Body of pancreas (tissue), 4 donors: ENCODE measurements around the gene PFKFB3. TPM values are rescaled to one million over a fixed set of nuclear protein-coding genes. Genes with fewer than 3 reads are reported as not detected.
"Not testable (repeated sequence)": the region's sequence is repeated elsewhere in the genome, so short reads cannot be mapped to it uniquely, and the experiment has no call there.

Experiments
- ATAC-seq: fragments of 150-250 bp; one replicate; pipeline ENCODE4 v1.9.1; 2016
- DNase-seq, 4 donors: peaks; one replicate each; pipeline ENCODE4 v3.0.0-alpha.2; 2019
- H3K27ac ChIP-seq, 4 donors: fragments of 200-600 bp; sonication (generic); 1 replicate in 3 of 4; 2 replicates in 1 of 4; pipeline versions ENCODE4 v1.5.1 to v1.6.1; 2016 to 2019; ENCODE audit warnings: mild to moderate bottlenecking in 1 of 4, mixed read lengths in 1 of 4, moderate library complexity in 1 of 4
- H3K27me3 ChIP-seq, 2 donors: fragments of 200-600 bp; sonication (generic); one replicate each; pipeline ENCODE4 v1.6.0; 2016; ENCODE audit warnings: mild to moderate bottlenecking in 1 of 2
- H3K36me3 ChIP-seq, 2 donors: fragments of 200-600 bp; sonication (generic); replicated peaks in 1 of 2; 2 replicates each; pipeline ENCODE4 v1.5.1; 2016; ENCODE audit warnings: low read depth in 2 of 2; ENCODE audit not compliant: insufficient read depth in 1 of 2
- H3K4me1 ChIP-seq: fragments of 200-600 bp; sonication (generic); one replicate; pipeline ENCODE4 v1.6.0; 2016
- H3K4me3 ChIP-seq, 2 donors: fragments of 200-600 bp; sonication (generic); 1 replicate in 1 of 2; 2 replicates in 1 of 2; pipeline ENCODE4 v1.5.1; 2016 to 2019
- H3K9me3 ChIP-seq, 3 donors: fragments of 200-600 bp; sonication (generic); 1 replicate in 2 of 3; 2 replicates in 1 of 3; pipeline ENCODE4 v1.5.1; 2016
- CTCF ChIP-seq, 7 experiments: fragments of 450-650 bp in 4 of 7; fragments of 200-600 bp in 3 of 7; sonication (generic) in 3 of 7; IDR thresholded peaks; one replicate each; pipeline ENCODE4 v1.5.1; 2016 to 2019; ENCODE audit warnings: antibody characterized with exemption in 7 of 7
- POLR2A ChIP-seq, 3 donors: fragments of 450-650 bp; IDR thresholded peaks; one replicate each; pipeline ENCODE4 v1.6.1; 2016; ENCODE audit warnings: antibody characterized with exemption in 3 of 3, mild to moderate bottlenecking in 2 of 3
- WGBS, 2 donors: methylation state at CpG; one replicate each; pipeline ENCODE4 v1.1.5; 2017; 5-methylcytosine and 5-hydroxymethylcytosine counted together
- intact Hi-C: fragments of 100-400 bp; cut with DNase I; formaldehyde crosslinking; loops from one replicate; pipeline ENCODE4 v1.15.1; 2023
- total RNA-seq, 2 donors: library from RNA; depleted of rRNA; stranded (reverse); fragments of >200 nt; gene quantifications; one replicate each; pipeline ENCODE4 v1.1.0, GENCODE V29; 2016

Gene PFKFB3
- total RNA-seq, 2 donors from 2014 or later, result 26.5 to 137 TPM

GRCh38 chr10:6182454-6183098 is 20.2 kb upstream of the PFKFB3 start:
- no peak for TF ChIP-seq POLR2A (IDR thresholded peaks at IDR 0.05)
- TF ChIP-seq CTCF (IDR thresholded peaks at IDR 0.05), result no peak
- H3K4me3 ChIP-seq, result no peak overlapping the region
- no peaks in the 10 kb centered on the region for H3K9me3 ChIP-seq
- ATAC-seq (peak; percentile 24), DNase-seq (peak in 1 of 4 donors; percentile 49)
- intact Hi-C loops, result no loop called here
- H3K27ac ChIP-seq, result peak overlapping the region; percentile 33 to 56 (median 45)
- H3K4me1 ChIP-seq, result peaks cover 24% of the 10 kb centered on the region
- WGBS, 2 donors, result 60 to 68% methylated on average over 4 to 12 of the region's 16 CpGs
- no peaks in the 10 kb centered on the region for H3K36me3 ChIP-seq
- no peaks in the 10 kb centered on the region for H3K27me3 ChIP-seq

GRCh38 chr10:6185039-6185716 is 17.6 kb upstream of the PFKFB3 start:
- Histone ChIP-seq H3K36me3 (no peaks in the 10 kb centered on the region), H3K9me3 (no peaks in the 10 kb centered on the region), H3K27me3 (no peaks in the 10 kb centered on the region), H3K4me1 (peaks cover 12% of the 10 kb centered on the region), H3K4me3 (no peak overlapping the region), H3K27ac (no peak overlapping the region)
- DNase-seq (no peak), ATAC-seq (no peak)
- WGBS, 2 donors, result 86 to 93% methylated on average over 18 of the region's 18 CpGs
- no peak for TF ChIP-seq POLR2A (IDR thresholded peaks at IDR 0.05)
- TF ChIP-seq CTCF (IDR thresholded peaks at IDR 0.05), result no peak
- intact Hi-C loops, result no loop called here

GRCh38 chr10:6186894-6187256 is 15.9 kb upstream of the PFKFB3 start:
- peaks cover 26% of the 10 kb centered on the region for H3K4me1 ChIP-seq
- TF ChIP-seq POLR2A (IDR thresholded peaks at IDR 0.05), result no peak
- no peak for TF ChIP-seq CTCF (IDR thresholded peaks at IDR 0.05)
- 84 to 93% methylated on average over 9 of the region's 9 CpGs for WGBS, 2 donors
- H3K27me3 ChIP-seq, result no peaks in the 10 kb centered on the region
- no peaks in the 10 kb centered on the region for H3K36me3 ChIP-seq
- H3K27ac ChIP-seq, result no peak overlapping the region
- ATAC-seq (no peak), DNase-seq (no peak)
- intact Hi-C loops, result no loop called here
- no peak overlapping the region for H3K4me3 ChIP-seq
- H3K9me3 ChIP-seq, result no peaks in the 10 kb centered on the region

- H3K27ac ChIP-seq, result no peak overlapping the region
- ATAC-seq, result no peak
- H3K4me3 ChIP-seq, result no peak overlapping the region
- WGBS, 2 donors, result 78 to 81% methylated on average over 6 of the region's 6 CpGs
- TF ChIP-seq CTCF (IDR thresholded peaks at IDR 0.05) (no peak), POLR2A (IDR thresholded peaks at IDR 0.05) (no peak)
- no peaks in the 10 kb centered on the region for H3K9me3 ChIP-seq
- H3K36me3 ChIP-seq, result no peaks in the 10 kb centered on the region
- DNase-seq, result no peak
- H3K4me1 ChIP-seq, result peaks cover 28% of the 10 kb centered on the region
- H3K27me3 ChIP-seq, result no peaks in the 10 kb centered on the region
- intact Hi-C loops, result no loop called here
These were observed 15.5 kb upstream of the PFKFB3 start for GRCh38 chr10:6187278-6187677.

GRCh38 chr10:6190033-6190432 is 12.7 kb upstream of the PFKFB3 start:
- intact Hi-C loops, result not testable (repeated sequence)

More at GRCh38 chr10:6190033-6190432, 12.7 kb upstream of the PFKFB3 start:
- not testable (repeated sequence) for H3K27ac ChIP-seq, ATAC-seq, H3K27me3 ChIP-seq, H3K36me3 ChIP-seq, H3K4me3 ChIP-seq, DNase-seq, H3K9me3 ChIP-seq
- peaks cover 43% of the 10 kb centered on the region for H3K4me1 ChIP-seq
- 85 to 88% methylated on average over 9 of the region's 9 CpGs for WGBS, 2 donors
